GM23338 (cell line): ENCODE measurements around the gene PRPS2. TPM values are rescaled to one million over a fixed set of nuclear protein-coding genes. Genes with fewer than 3 reads are reported as not detected.

Source experiments
- ATAC-seq: fragments of 200-7000 bp; cut with Tn5 transposase; 3 replicates; pipeline ENCODE4 v1.9.1; 2020
- DNase-seq: peaks from one replicate; pipeline ENCODE4 v3.0.0-alpha.2; 2015; ENCODE audit warnings: low spot score
- H2AFZ ChIP-seq: fragments of 200-600 bp; sonication (generic); 2 replicates; pipeline ENCODE4 v1.8.0; 2016; ENCODE audit warnings: antibody characterized with exemption, mild to moderate bottlenecking, moderate library complexity
- H3F3A ChIP-seq: fragments of 200-600 bp; sonication (generic); replicated peaks from 2 replicates; pipeline ENCODE4 v1.8.0; 2017; ENCODE audit warnings: antibody characterized with exemption, mixed run types, low read depth
- H3K27ac ChIP-seq: fragments of 200-600 bp; sonication (generic); 2 replicates; pipeline ENCODE4 v1.6.1; 2016; ENCODE audit warnings: low read depth
- H3K27me3 ChIP-seq: fragments of 200-600 bp; sonication (generic); 2 replicates; pipeline ENCODE4 v1.8.0; 2016; ENCODE audit warnings: mild to moderate bottlenecking, mixed run types, moderate library complexity; ENCODE audit not compliant: insufficient read depth
- H3K36me3 ChIP-seq: fragments of 200-600 bp; sonication (generic); 2 replicates; pipeline ENCODE4 v1.8.0; 2016; ENCODE audit warnings: mild to moderate bottlenecking; ENCODE audit not compliant: insufficient read depth
- H3K4me1 ChIP-seq: fragments of 200-600 bp; sonication (generic); 2 replicates; pipeline ENCODE4 v1.8.0; 2016; ENCODE audit warnings: mild to moderate bottlenecking, moderate library complexity; ENCODE audit not compliant: insufficient read depth
- H3K4me2 ChIP-seq: fragments of 200-600 bp; sonication (generic); 2 replicates; pipeline ENCODE4 v1.7.1; 2017; ENCODE audit warnings: mixed run types
- H3K4me3 ChIP-seq: fragments of 200-600 bp; sonication (generic); 2 replicates; pipeline ENCODE4 v1.6.1; 2016; ENCODE audit warnings: mixed run types
- H3K79me2 ChIP-seq: fragments of 200-600 bp; sonication (generic); replicated peaks from 2 replicates; pipeline ENCODE4 v1.8.0; 2017; ENCODE audit warnings: mild to moderate bottlenecking; ENCODE audit not compliant: insufficient read depth
- H3K9me2 ChIP-seq: fragments of 200-600 bp; sonication (generic); 2 replicates; pipeline ENCODE4 v1.8.0; 2017; ENCODE audit not compliant: insufficient read depth
- H4K20me1 ChIP-seq: fragments of 200-600 bp; sonication (generic); replicated peaks from 2 replicates; pipeline ENCODE4 v1.8.0; 2017; ENCODE audit warnings: mild to moderate bottlenecking; ENCODE audit not compliant: insufficient read depth
- H3K27ac Mint-ChIP-seq: 2 replicates; pipeline ENCODE4 v1.8.0; 2020; ENCODE audit warnings: inconsistent platforms, mild to moderate bottlenecking, moderate library complexity, mixed read lengths
- H3K27me3 Mint-ChIP-seq: 3 replicates; pipeline ENCODE4 v1.8.0; 2022; ENCODE audit warnings: low read depth, mild to moderate bottlenecking, moderate library complexity, mixed read lengths, inconsistent platforms; ENCODE audit not compliant: insufficient read depth, poor library complexity
- H3K36me3 Mint-ChIP-seq: 3 replicates; pipeline ENCODE4 v1.8.0; 2021; ENCODE audit warnings: low read depth, mild to moderate bottlenecking, inconsistent platforms, moderate library complexity, mixed read lengths
- H3K4me1 Mint-ChIP-seq: 3 replicates; pipeline ENCODE4 v1.8.0; 2020; ENCODE audit warnings: mild to moderate bottlenecking, inconsistent platforms, mixed read lengths
- H3K4me3 Mint-ChIP-seq: 3 replicates; pipeline ENCODE4 v1.8.0; 2021; ENCODE audit warnings: moderate library complexity, mild to moderate bottlenecking, inconsistent platforms, mixed read lengths
- H3K9me3 Mint-ChIP-seq: 3 replicates; pipeline ENCODE4 v1.8.0; 2020; ENCODE audit warnings: moderate library complexity, mild to moderate bottlenecking, inconsistent platforms, mixed read lengths
- CREB1 ChIP-seq: fragments of 250-450 bp; sonication (Bioruptor Pico); IDR thresholded peaks from 2 replicates; pipeline ENCODE4 v1.5.0; 2020; ENCODE audit warnings: low read depth, mild to moderate bottlenecking, moderate library complexity
- ETS1 ChIP-seq: IDR thresholded peaks from 2 replicates; pipeline ENCODE4 v1.6.1; 2016; ENCODE audit warnings: antibody characterized with exemption
- EZH2 ChIP-seq: fragments of 200-600 bp; sonication (generic); IDR thresholded peaks from one replicate; pipeline ENCODE4 v1.8.0; 2017; ENCODE audit warnings: antibody characterized with exemption, mild to moderate bottlenecking, low read depth; ENCODE audit not compliant: unreplicated experiment
- JUNB ChIP-seq: IDR thresholded peaks from one replicate; pipeline ENCODE4 v1.6.1; 2016; ENCODE audit warnings: antibody characterized with exemption; ENCODE audit not compliant: unreplicated experiment
- NANOG ChIP-seq: IDR thresholded peaks from 2 replicates; pipeline ENCODE4 v1.6.1; 2016; ENCODE audit warnings: antibody characterized with exemption, borderline replicate concordance
- POLR2AphosphoS5 ChIP-seq: IDR thresholded peaks from 2 replicates; pipeline ENCODE4 v1.6.1; 2016; ENCODE audit warnings: antibody characterized with exemption, low read depth
- REST ChIP-seq: IDR thresholded peaks from one replicate; pipeline ENCODE4 v1.6.1; 2018; ENCODE audit warnings: antibody characterized with exemption; ENCODE audit not compliant: unreplicated experiment
- STAT1 ChIP-seq: IDR thresholded peaks from one replicate; pipeline ENCODE4 v1.6.1; 2016; ENCODE audit warnings: antibody characterized with exemption; ENCODE audit not compliant: unreplicated experiment
- ZNF114 ChIP-seq: fragments of 250-450 bp; sonication (Bioruptor Pico); IDR thresholded peaks from 2 replicates; pipeline ENCODE4 v1.5.0; 2020; ENCODE audit warnings: mild to moderate bottlenecking, moderate library complexity
- ZNF331 ChIP-seq: fragments of 250-450 bp; sonication (Bioruptor Pico); IDR thresholded peaks from 2 replicates; pipeline ENCODE4 v1.5.0; 2020; ENCODE audit warnings: low read depth, mild to moderate bottlenecking, moderate library complexity
- ZNF462 ChIP-seq: fragments of 250-450 bp; sonication (Bioruptor Pico); IDR thresholded peaks from 2 replicates; pipeline ENCODE4 v1.5.0; 2020; ENCODE audit warnings: mild to moderate bottlenecking, moderate library complexity
- polyA plus RNA-seq: library from polyadenylated mRNA; unstranded; fragments of >200 nt; fragmentation: Nextera tagmentation; extraction: Ambion mirVana; gene quantifications from 2 replicates; pipeline ENCODE4 v1.2.1, GENCODE V29; 2016
- total RNA-seq: library from RNA; depleted of rRNA; stranded (reverse); fragments of >200 nt; shearing (Covaris generic); gene quantifications from 2 replicates; pipeline ENCODE4 v1.2.3, GENCODE V29; 2014

The PRPS2 gene
- total and polyA plus RNA-seq, 2 experiments from 2014 or later = 46.4 to 49.3 TPM

DNA sequence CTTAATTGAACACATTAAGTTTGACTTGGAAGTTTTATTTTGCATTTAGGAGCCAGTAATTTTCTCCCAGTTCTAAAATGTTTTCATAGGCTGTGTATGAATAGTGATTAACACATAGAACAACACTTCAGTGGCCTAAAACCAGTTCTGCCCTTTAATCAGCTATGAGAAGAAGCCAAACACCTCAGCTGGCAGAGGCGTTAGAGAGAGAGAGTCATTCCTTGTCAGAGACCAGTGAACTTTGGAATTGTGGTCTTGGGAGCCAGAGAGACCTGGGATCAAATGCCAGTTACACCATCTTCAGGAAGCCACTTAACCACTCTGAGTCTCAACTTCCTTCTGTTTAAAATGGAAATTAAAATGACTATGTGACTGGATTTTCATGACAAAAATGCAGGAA lies 39.3 kb upstream of the PRPS2 start (continued):
- TF ChIP-seq ZNF331 (no peak), NANOG (no peak)

GRCh38 chrX:12753366-12753765 lies 37.8 kb upstream of the PRPS2 start:
- no peaks in the 10 kb centered on the region for H3K9me2 ChIP-seq
- H3K4me3 Mint-ChIP-seq = no peak overlapping the region
- ATAC-seq (no peak), DNase-seq (no peak)
- no peak overlapping the region for H3K27ac Mint-ChIP-seq
- no peak overlapping the region for H2AFZ ChIP-seq
- no peak overlapping the region for H3K4me2 ChIP-seq
- H3K27ac ChIP-seq = no peak overlapping the region
- no peak for TF ChIP-seq ZNF462 (CRISPR knock-in tag)
- no peak for TF ChIP-seq CREB1
- no peak for TF ChIP-seq ETS1
- TF ChIP-seq ZNF114 (CRISPR knock-in tag) = no peak
- no peak for TF ChIP-seq REST
- no peak for TF ChIP-seq EZH2
- TF ChIP-seq STAT1 = no peak
- TF ChIP-seq NANOG = no peak
- TF ChIP-seq POLR2AphosphoS5 = no peak
- no peak for TF ChIP-seq ZNF331
- no peak for TF ChIP-seq JUNB
- no peaks in the 10 kb centered on the region for H3K79me2 ChIP-seq
- no peaks in the 10 kb centered on the region; the same call in 2 of the 3 replicates for H3K9me3 Mint-ChIP-seq
- peaks cover 5% of the 10 kb centered on the region; the same call in 1 of the 3 replicates for H3K4me1 Mint-ChIP-seq
- H4K20me1 ChIP-seq = no peaks in the 10 kb centered on the region
- no peaks in the 10 kb centered on the region for H3K36me3 ChIP-seq
- no peaks in the 10 kb centered on the region for H3K4me1 ChIP-seq
- H3F3A ChIP-seq = no peaks in the 10 kb centered on the region
- H3K27me3 Mint-ChIP-seq = no peaks in the 10 kb centered on the region
- H3K4me3 ChIP-seq = no peak overlapping the region
- no peaks in the 10 kb centered on the region for H3K36me3 Mint-ChIP-seq
- no peaks in the 10 kb centered on the region for H3K27me3 ChIP-seq
